Endothelial cell of umbilical vein (primary cell): ENCODE data around the gene DCHS2. TPM values are rescaled to one million over a fixed set of nuclear protein-coding genes. Genes with fewer than 3 reads are reported as not detected.

Experiments
- BruUV-seq: library from RNA; stranded (reverse); fragments of 400-500 nt; replicated peaks from 2 replicates; lab custom pipeline; 2021; lab: Mats Ljungman, UMichigan
- CTCF ChIA-PET: fragments of 300-600, 350-600 bp; sonication (Branson Sonifier 250); formaldehyde crosslinking; loops from one replicate; lab custom pipeline; 2021; ENCODE audit warnings: antibody characterized with exemption, inconsistent platforms; lab: Charles Lee
- POLR2A ChIA-PET: fragments of 300-600, 350-600 bp; sonication (Branson Sonifier 250); formaldehyde crosslinking; loops from one replicate; lab custom pipeline; 2021; ENCODE audit warnings: antibody characterized with exemption, inconsistent platforms; lab: Charles Lee
- DNase-seq: peaks from one replicate; pipeline ENCODE4 v3.0.0-alpha.2; 2011; ENCODE audit warnings: low read depth, low spot score
- FAIRE-seq: peaks from 2 replicates; lab custom pipeline; 2011; peaks lifted over from hg19 to GRCh38; lab: Jason Lieb, UNC
- H2AFZ ChIP-seq: 2 replicates; pipeline ENCODE4 v1.6.0; 2012; ENCODE audit warnings: low read depth, low read length, control low read depth, inconsistent platforms
- H3K27ac ChIP-seq: 2 replicates; pipeline ENCODE4 v1.5.1; 2011; ENCODE audit warnings: low read depth, mild to moderate bottlenecking, control low read depth, low read length, moderate library complexity; ENCODE audit not compliant: insufficient read depth
- H3K27me3 ChIP-seq, 2 experiments: 2 replicates each; pipeline versions ENCODE4 v1.6.0 to v1.6.1; 2011; ENCODE audit warnings: low read length in 2 of 2, mixed read lengths in 1 of 2; ENCODE audit not compliant: control insufficient read depth in 2 of 2, insufficient read depth in 2 of 2
- H3K36me3 ChIP-seq, 2 experiments: 2 replicates in 1 of 2; 3 replicates in 1 of 2; pipeline ENCODE4 v1.5.1; 2011; ENCODE audit warnings: low read length in 2 of 2, mild to moderate bottlenecking in 1 of 2, moderate library complexity in 1 of 2; ENCODE audit not compliant: control insufficient read depth in 2 of 2, insufficient read depth in 2 of 2; ENCODE audit errors: extremely low read depth in 1 of 2
- H3K4me1 ChIP-seq: 3 replicates; pipeline ENCODE4 v1.5.1; 2011; ENCODE audit warnings: mild to moderate bottlenecking, low read length; ENCODE audit not compliant: control insufficient read depth, insufficient read depth; ENCODE audit errors: extremely low read depth
- H3K4me2 ChIP-seq: 2 replicates; pipeline ENCODE4 v1.6.1; 2011; ENCODE audit warnings: low read length, control low read depth, mixed read lengths; ENCODE audit not compliant: insufficient read depth
- H3K4me3 ChIP-seq, 3 experiments: fragments of 200-600 bp in 1 of 3; sonication (generic), shearing (Covaris generic) in 1 of 3; replicated peaks in 1 of 3; 2 replicates each; pipeline ENCODE4 v1.5.1; 2011 to 2016; ENCODE audit warnings: control low read depth in 3 of 3, low read length in 3 of 3, mild to moderate bottlenecking in 2 of 3, inconsistent platforms in 1 of 3, low read depth in 1 of 3, moderate library complexity in 1 of 3; ENCODE audit not compliant: insufficient read depth in 1 of 3
- H3K79me2 ChIP-seq: 2 replicates; pipeline ENCODE4 v1.6.0; 2012; ENCODE audit warnings: low read length, inconsistent platforms; ENCODE audit not compliant: control insufficient read depth, insufficient read depth
- H3K9ac ChIP-seq: replicated peaks from 2 replicates; pipeline ENCODE3; 2011; ENCODE audit warnings: low read length, control low read depth; ENCODE audit not compliant: insufficient read depth; ENCODE audit errors: extremely low read depth
- H3K9me1 ChIP-seq: replicated peaks from 3 replicates; pipeline ENCODE4 v1.6.0; 2011; ENCODE audit warnings: mild to moderate bottlenecking, low read length; ENCODE audit not compliant: control insufficient read depth, insufficient read depth; ENCODE audit errors: extremely low read depth
- H3K9me3 ChIP-seq: replicated peaks from 2 replicates; pipeline ENCODE4 v1.5.1; 2012; ENCODE audit warnings: low read length, inconsistent platforms; ENCODE audit not compliant: control insufficient read depth, insufficient read depth
- H4K20me1 ChIP-seq: replicated peaks from 2 replicates; pipeline ENCODE3; 2011; ENCODE audit warnings: mild to moderate bottlenecking, low read length; ENCODE audit not compliant: control insufficient read depth, insufficient read depth; ENCODE audit errors: extremely low read depth
- EZH2 ChIP-seq: IDR thresholded peaks from 2 replicates; pipeline ENCODE4 v1.6.1; 2012; ENCODE audit warnings: borderline replicate concordance, low read depth, mild to moderate bottlenecking, moderate library complexity, low read length, inconsistent platforms; ENCODE audit not compliant: severe bottlenecking
- FOS ChIP-seq: IDR thresholded peaks from 2 replicates; pipeline ENCODE4 v1.6.1; 2011; ENCODE audit warnings: mild to moderate bottlenecking, low read length, moderate library complexity, borderline replicate concordance; ENCODE audit not compliant: insufficient read depth
- GATA2 ChIP-seq: IDR thresholded peaks from 2 replicates; pipeline ENCODE4 v1.7.0; 2011; ENCODE audit warnings: low read depth, mild to moderate bottlenecking, moderate library complexity, mixed read lengths, low read length; ENCODE audit not compliant: insufficient read length, insufficient read depth
- JUN ChIP-seq: IDR thresholded peaks from 2 replicates; pipeline ENCODE4 v1.6.1; 2011; ENCODE audit warnings: borderline replicate concordance, low read depth; ENCODE audit not compliant: insufficient read length, insufficient read depth
- MYC ChIP-seq: IDR thresholded peaks from one replicate; pipeline ENCODE4 v1.6.1; 2011; ENCODE audit warnings: mild to moderate bottlenecking, low read depth, low read length
- POLR2A ChIP-seq: IDR thresholded peaks from 2 replicates; pipeline ENCODE4 v1.6.1; 2012; ENCODE audit warnings: low read depth, mild to moderate bottlenecking, control low read depth, low read length
- dilution Hi-C: fragments of 300-500 bp; cut with MboI; formaldehyde crosslinking; loops from one replicate; pipeline ENCODE4 v1.15.0; 2019; ENCODE audit warnings: low sequenced_read_pairs; ENCODE audit not compliant: extremely low pct_ligation_motif_present
- intact Hi-C: fragments of 100-400 bp; cut with micrococcal nuclease; formaldehyde crosslinking; loops from one replicate; pipeline ENCODE4 v1.10.0; 2022
- polyA plus RNA-seq, 4 experiments: library from polyadenylated mRNA; depleted of rRNA in 3 of 4; stranded (reverse) in 3 of 4; unstranded in 1 of 4; fragments of >200 nt; gene quantifications; 2 replicates each; pipeline versions ENCODE4 v1.2.1 to v1.2.3, GENCODE V29; 2011 to 2012; ENCODE audit warnings: missing spikeins in 1 of 4
- total RNA-seq: library from RNA; stranded (reverse); gene quantifications from 2 replicates; pipeline ENCODE4 v1.2.3, GENCODE V29; 2021
- TF ChIP-seq, protein P1 (sequence below), 2 donors: IDR thresholded peaks; 1 replicate in 1 of 2; 2 replicates in 1 of 2; pipeline ENCODE4 v1.5.1; 2011; ENCODE audit warnings: low read length in 2 of 2, mild to moderate bottlenecking in 2 of 2, moderate library complexity in 2 of 2, control low read depth in 1 of 2, inconsistent platforms in 1 of 2, low read depth in 1 of 2; ENCODE audit not compliant: insufficient read depth in 1 of 2; ENCODE audit errors: extremely low read depth in 1 of 2
- TF ChIP-seq, protein P2 (sequence below): IDR thresholded peaks from 2 replicates; pipeline ENCODE4 v1.6.1; 2011; ENCODE audit not compliant: insufficient read depth, insufficient read length

DCHS2 gene
- total and polyA plus RNA-seq, 2 donors (not counting 3 experiments of a cell fraction or from before 2014, with no cell fraction given), result not detected

DNA sequence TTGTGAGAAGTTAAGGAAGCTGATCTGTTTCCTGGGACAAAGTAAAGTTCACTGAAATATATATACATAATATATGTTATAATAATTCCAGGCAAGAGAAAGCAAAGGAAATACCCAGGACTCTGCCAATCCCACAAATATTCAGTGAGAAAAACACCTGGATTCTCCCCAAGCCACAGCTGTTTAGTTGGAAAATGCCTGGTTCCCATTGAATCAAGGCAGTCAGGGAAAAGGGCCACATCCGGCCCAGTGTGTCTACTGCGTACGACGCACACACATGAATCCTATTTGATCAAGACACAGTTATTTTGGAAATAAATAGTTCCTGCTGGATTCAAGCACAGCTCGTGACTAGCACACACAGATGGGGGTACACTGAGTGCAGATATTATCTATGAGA lies 6.3 kb upstream of the DCHS2 start:
- H3K9ac ChIP-seq, result no peak overlapping the region
- TF ChIP-seq JUN (no peak), FOS (no peak)
- DNase-seq (no peak), FAIRE-seq (no peak)
- H3K4me2 ChIP-seq, result no peak overlapping the region
- H3K36me3 ChIP-seq, result no peaks in the 10 kb centered on the region
- H3K9me1 ChIP-seq, result no peaks in the 10 kb centered on the region
- dilution Hi-C loops, result no loop called here
- H3K9me3 ChIP-seq, result no peaks in the 10 kb centered on the region
- no peaks in the 10 kb centered on the region for H3K79me2 ChIP-seq
- no TSS peak for BruUV-seq
- H3K27ac ChIP-seq, result no peak overlapping the region
- no peaks in the 10 kb centered on the region for H3K4me1 ChIP-seq
- H3K27me3 ChIP-seq, result peaks cover 6 to 7% of the 10 kb centered on the region in 2 experiments
- H4K20me1 ChIP-seq, result no peaks in the 10 kb centered on the region
- CTCF ChIA-PET, result no interaction called here
- no peak overlapping the region for H3K4me3 ChIP-seq
- intact Hi-C loops, result no loop called here
- no peak overlapping the region for H2AFZ ChIP-seq
- POLR2A ChIA-PET, result no interaction called here

- FAIRE-seq (no peak), DNase-seq (no peak)
- no peaks in the 10 kb centered on the region for H3K9me1 ChIP-seq
- no peak overlapping the region for H3K27ac ChIP-seq
- dilution Hi-C loops, result no loop called here
- intact Hi-C loops, result no loop called here
- no peak overlapping the region for H2AFZ ChIP-seq
- no peaks in the 10 kb centered on the region for H4K20me1 ChIP-seq
- CTCF ChIA-PET, result no interaction called here
- peaks cover 20 to 25% of the 10 kb centered on the region in 2 experiments for H3K27me3 ChIP-seq
- no peaks in the 10 kb centered on the region for H3K36me3 ChIP-seq
- H3K79me2 ChIP-seq, result no peaks in the 10 kb centered on the region
- no peaks in the 10 kb centered on the region for H3K4me1 ChIP-seq
- no TSS peak for BruUV-seq
- no peaks in the 10 kb centered on the region for H3K9me3 ChIP-seq
- no peak overlapping the region for H3K4me3 ChIP-seq
- POLR2A ChIA-PET, result no interaction called here
- H3K4me2 ChIP-seq, result no peak overlapping the region
- H3K9ac ChIP-seq, result no peak overlapping the region
- TF ChIP-seq FOS (no peak), GATA2 (no peak), EZH2 (no peak), JUN (no peak), POLR2A (no peak), MYC (no peak)
- TF ChIP-seq, protein P1, sequence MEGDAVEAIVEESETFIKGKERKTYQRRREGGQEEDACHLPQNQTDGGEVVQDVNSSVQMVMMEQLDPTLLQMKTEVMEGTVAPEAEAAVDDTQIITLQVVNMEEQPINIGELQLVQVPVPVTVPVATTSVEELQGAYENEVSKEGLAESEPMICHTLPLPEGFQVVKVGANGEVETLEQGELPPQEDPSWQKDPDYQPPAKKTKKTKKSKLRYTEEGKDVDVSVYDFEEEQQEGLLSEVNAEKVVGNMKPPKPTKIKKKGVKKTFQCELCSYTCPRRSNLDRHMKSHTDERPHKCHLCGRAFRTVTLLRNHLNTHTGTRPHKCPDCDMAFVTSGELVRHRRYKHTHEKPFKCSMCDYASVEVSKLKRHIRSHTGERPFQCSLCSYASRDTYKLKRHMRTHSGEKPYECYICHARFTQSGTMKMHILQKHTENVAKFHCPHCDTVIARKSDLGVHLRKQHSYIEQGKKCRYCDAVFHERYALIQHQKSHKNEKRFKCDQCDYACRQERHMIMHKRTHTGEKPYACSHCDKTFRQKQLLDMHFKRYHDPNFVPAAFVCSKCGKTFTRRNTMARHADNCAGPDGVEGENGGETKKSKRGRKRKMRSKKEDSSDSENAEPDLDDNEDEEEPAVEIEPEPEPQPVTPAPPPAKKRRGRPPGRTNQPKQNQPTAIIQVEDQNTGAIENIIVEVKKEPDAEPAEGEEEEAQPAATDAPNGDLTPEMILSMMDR (IDR thresholded peaks at IDR 0.05; ENCODE audit: extremely low read depth in 1 of 2, insufficient read depth in 1 of 2, low read depth in 1 of 2, low read length in 2 of 2), result no peak
- TF ChIP-seq, protein P2, sequence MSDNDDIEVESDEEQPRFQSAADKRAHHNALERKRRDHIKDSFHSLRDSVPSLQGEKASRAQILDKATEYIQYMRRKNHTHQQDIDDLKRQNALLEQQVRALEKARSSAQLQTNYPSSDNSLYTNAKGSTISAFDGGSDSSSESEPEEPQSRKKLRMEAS, result no peak
Measured at GRCh38 chr4:154495867-154496266, 4.3 kb upstream of the DCHS2 start.
